GM21360 (cell line): Measurements from ENCODE around the gene SCUBE3.
A peak's percentile ranks its signal among the peaks of the same experiment; 100 is the strongest.

ENCODE experiments used
- ATAC-seq: cut with Tn5 transposase; IDR thresholded peaks from one replicate; pipeline ENCODE4 v1.9.1; 2021; ENCODE audit warnings: mild to moderate bottlenecking, moderate library complexity; ENCODE audit not compliant: unreplicated experiment

Gene SCUBE3

DNA sequence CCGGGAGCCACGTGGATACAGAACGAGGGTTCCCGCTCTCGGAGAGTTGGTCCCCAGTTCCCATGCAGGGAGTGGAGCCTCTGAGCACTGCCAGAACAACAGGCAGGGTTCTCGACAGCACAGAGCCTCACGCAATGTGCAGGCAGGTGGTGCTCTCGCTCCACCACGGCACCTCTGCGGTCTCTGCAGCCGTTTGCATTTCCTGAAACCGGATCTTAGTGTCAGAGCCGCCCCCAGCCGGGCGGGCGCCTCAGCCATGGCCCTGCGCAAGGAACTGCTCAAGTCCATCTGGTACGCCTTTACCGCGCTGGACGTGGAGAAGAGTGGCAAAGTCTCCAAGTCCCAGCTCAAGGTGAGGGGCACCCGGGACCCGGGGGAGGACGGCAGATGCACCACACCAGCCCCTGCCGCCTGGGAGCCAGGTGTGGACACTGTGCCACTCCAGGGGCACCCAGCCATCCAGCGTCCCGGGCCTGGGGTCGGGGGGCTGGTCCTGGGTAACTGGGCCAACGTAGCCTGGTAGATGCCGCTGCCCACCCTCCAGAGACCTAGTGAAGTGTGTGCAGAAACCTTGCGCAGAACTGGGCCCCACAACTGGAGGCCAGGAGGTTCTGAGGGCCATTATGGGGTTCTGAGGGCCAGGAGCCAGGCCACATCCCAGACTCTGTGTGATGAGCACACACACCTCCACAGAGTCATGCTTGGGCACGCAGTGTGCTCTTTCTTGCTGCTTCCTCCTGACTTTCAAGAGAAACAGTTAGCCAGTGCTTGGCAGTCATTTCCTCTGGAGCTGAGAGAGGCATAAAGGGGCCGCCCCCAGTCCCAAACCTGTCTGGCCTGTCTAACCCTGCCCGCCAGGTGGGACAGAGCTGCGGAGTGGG, 84.1 kb downstream of the SCUBE3 start, which contains the start of gene DEF6:
TSS of gene DEF6 (plus strand) at position 218 of the 881 bp plus-strand sequence. CDS start at position 257, 39 bp downstream.
- ATAC-seq, result peak; percentile 77

DNA sequence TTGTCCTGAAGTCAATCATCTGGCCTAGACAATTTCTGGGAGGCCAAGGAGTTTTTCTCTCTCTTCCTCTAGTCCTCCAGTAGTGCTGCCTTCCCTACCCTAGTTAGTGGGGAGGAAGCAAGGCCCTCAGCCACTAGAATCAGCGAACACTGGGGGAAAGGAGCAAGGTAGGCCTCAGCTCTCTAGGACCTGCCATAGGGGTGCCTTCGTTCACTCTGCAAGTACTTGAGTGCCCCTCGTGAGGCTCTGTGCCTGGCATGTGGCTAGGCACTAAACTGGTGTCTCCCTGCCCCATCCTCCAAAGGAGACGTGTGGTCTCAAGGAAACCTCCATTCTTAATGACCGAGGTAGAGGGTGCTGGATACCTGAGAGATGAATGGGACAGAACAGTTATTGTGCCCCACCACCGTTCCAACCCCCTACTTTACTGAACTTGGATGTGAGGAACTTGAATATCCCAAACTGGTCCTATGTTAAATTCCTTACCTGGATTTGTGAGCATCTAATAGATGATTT, 84.9 kb downstream of the SCUBE3 start:
- no peak for ATAC-seq

DNA sequence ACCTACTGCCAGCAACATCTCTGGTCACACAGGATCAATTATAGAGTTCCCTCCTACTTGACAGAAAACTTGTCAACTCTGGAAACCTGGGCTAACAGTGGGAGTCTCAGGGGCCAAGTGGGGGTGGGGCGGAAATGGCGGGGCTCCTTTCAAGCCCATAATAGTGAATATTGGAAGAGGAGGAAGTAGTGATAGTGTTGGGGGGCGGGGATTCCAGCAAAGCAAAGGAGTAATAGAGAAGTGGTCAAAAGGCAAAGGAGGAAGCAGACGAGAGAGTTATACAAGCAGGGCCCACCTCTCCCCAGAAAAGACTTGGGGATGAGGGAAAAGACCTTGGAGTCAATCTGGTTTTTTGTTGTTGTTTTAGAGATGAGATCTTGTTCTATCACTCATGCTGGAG, 85.9 kb downstream of the SCUBE3 start:
- no peak for ATAC-seq

DNA sequence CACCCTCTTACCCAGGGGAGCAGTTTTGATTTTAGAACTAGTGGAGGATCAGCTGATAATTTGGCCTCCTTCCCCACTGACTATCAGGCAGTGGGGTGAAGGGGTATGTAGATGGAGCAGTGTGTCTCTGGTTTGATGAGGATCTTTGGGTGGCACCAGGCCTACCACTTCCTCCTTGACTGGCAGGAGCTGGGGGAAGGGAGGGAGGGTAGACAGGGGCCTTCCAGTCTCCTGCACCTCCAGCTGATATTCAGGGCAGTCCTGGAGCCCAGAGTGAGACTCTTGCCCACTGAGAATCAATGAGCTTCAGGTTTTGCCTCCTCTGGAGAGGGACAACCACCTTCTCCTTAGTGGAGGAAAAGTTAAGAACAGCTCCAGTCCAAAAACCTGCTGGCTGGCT, 87.1 kb downstream of the SCUBE3 start:
- ATAC-seq, result no peak
